H9 (cell line): ENCODE measurements around the gene NHP2. TPM values are rescaled to one million over a fixed set of nuclear protein-coding genes. Genes with fewer than 3 reads are reported as not detected.

Experiments
- DNase-seq: peaks from one replicate; pipeline ENCODE4 v3.0.0-alpha.2; 2017
- H2AFZ ChIP-seq: one replicate; pipeline ENCODE4 v1.6.1; 2013; ENCODE audit warnings: mild to moderate bottlenecking, low read length, control low read depth, moderate library complexity
- H2AK5ac ChIP-seq: 2 replicates; pipeline ENCODE4 v1.6.1; 2013; ENCODE audit warnings: low read length, control low read depth, mixed read lengths; ENCODE audit not compliant: insufficient read length
- H2BK120ac ChIP-seq: one replicate; pipeline ENCODE4 v1.6.1; 2013; ENCODE audit warnings: low read depth, mild to moderate bottlenecking, low read length, control low read depth, inconsistent platforms; ENCODE audit not compliant: poor library complexity, severe bottlenecking
- H2BK12ac ChIP-seq: 2 replicates; pipeline ENCODE4 v1.6.1; 2013; ENCODE audit warnings: low read length, control low read depth, mixed read lengths, low read depth; ENCODE audit not compliant: insufficient read length
- H2BK15ac ChIP-seq: 2 replicates; pipeline ENCODE4 v1.6.1; 2013; ENCODE audit warnings: low read depth, low read length, control low read depth
- H2BK20ac ChIP-seq: one replicate; pipeline ENCODE4 v1.6.1; 2013; ENCODE audit warnings: low read depth, mild to moderate bottlenecking, low read length, control low read depth, inconsistent platforms; ENCODE audit not compliant: poor library complexity, severe bottlenecking
- H2BK5ac ChIP-seq: 2 replicates; pipeline ENCODE4 v1.6.1; 2013; ENCODE audit warnings: low read length, control low read depth, mixed read lengths; ENCODE audit not compliant: insufficient read length
- H3K14ac ChIP-seq: 2 replicates; pipeline ENCODE4 v1.6.1; 2013; ENCODE audit warnings: low read length, control low read depth; ENCODE audit not compliant: insufficient read depth
- H3K18ac ChIP-seq: 2 replicates; pipeline ENCODE4 v1.6.1; 2013; ENCODE audit warnings: low read depth, mild to moderate bottlenecking, mixed read lengths, low read length, control low read depth; ENCODE audit not compliant: insufficient read length
- H3K23ac ChIP-seq: 2 replicates; pipeline ENCODE4 v1.6.1; 2013; ENCODE audit warnings: low read length, control low read depth, mixed read lengths, low read depth; ENCODE audit not compliant: insufficient read length
- H3K23me2 ChIP-seq: 2 replicates; pipeline ENCODE4 v1.6.1; 2013; ENCODE audit warnings: low read depth, mild to moderate bottlenecking, mixed read lengths, low read length, control low read depth; ENCODE audit not compliant: insufficient read length, poor library complexity, severe bottlenecking
- H3K27ac ChIP-seq: 2 replicates; pipeline ENCODE4 v1.5.1; 2013; ENCODE audit warnings: low read length, control low read depth, mixed read lengths, low read depth; ENCODE audit not compliant: insufficient read length
- H3K27me3 ChIP-seq: 2 replicates; pipeline ENCODE4 v1.6.1; 2013; ENCODE audit warnings: low read length, control low read depth, inconsistent platforms; ENCODE audit not compliant: insufficient read depth
- H3K4ac ChIP-seq: 2 replicates; pipeline ENCODE4 v1.6.1; 2013; ENCODE audit warnings: low read depth, mild to moderate bottlenecking, control low read depth, inconsistent platforms, low read length, moderate library complexity
- H3K4me1 ChIP-seq: 2 replicates; pipeline ENCODE4 v1.6.1; 2013; ENCODE audit warnings: low read length, control low read depth, inconsistent platforms; ENCODE audit not compliant: insufficient read depth
- H3K4me2 ChIP-seq: 2 replicates; pipeline ENCODE4 v1.6.1; 2013; ENCODE audit warnings: low read length, control low read depth, mixed read lengths; ENCODE audit not compliant: insufficient read length, insufficient read depth
- H3K56ac ChIP-seq: 2 replicates; pipeline ENCODE4 v1.6.1; 2013; ENCODE audit warnings: low read depth, mild to moderate bottlenecking, mixed read lengths, low read length, control low read depth; ENCODE audit not compliant: insufficient read length
- H3K79me1 ChIP-seq: 2 replicates; pipeline ENCODE4 v1.6.1; 2013; ENCODE audit warnings: low read depth, mild to moderate bottlenecking, moderate library complexity, low read length, control low read depth, inconsistent platforms; ENCODE audit not compliant: insufficient read depth, poor library complexity, severe bottlenecking
- H3K79me2 ChIP-seq: 2 replicates; pipeline ENCODE4 v1.6.1; 2013; ENCODE audit warnings: low read length, control low read depth, inconsistent platforms; ENCODE audit not compliant: insufficient read depth
- H3K9ac ChIP-seq: 2 replicates; pipeline ENCODE4 v1.6.1; 2013; ENCODE audit warnings: low read length, control low read depth, mixed read lengths; ENCODE audit not compliant: insufficient read length; ENCODE audit errors: extremely low read depth
- H3K9me3 ChIP-seq: one replicate; pipeline ENCODE4 v1.6.1; 2013; ENCODE audit warnings: low read depth, low read length, inconsistent platforms; ENCODE audit not compliant: control insufficient read depth
- H3T11ph ChIP-seq: one replicate; pipeline ENCODE4 v1.6.1; 2013; ENCODE audit warnings: mild to moderate bottlenecking, low read length, control low read depth, inconsistent platforms
- H4K20me1 ChIP-seq: one replicate; pipeline ENCODE4 v1.6.1; 2013; ENCODE audit not compliant: control insufficient read depth, insufficient read length, insufficient read depth
- H4K5ac ChIP-seq: 2 replicates; pipeline ENCODE4 v1.6.1; 2013; ENCODE audit warnings: low read depth, mild to moderate bottlenecking, mixed read lengths, low read length, control low read depth; ENCODE audit not compliant: insufficient read length
- H4K8ac ChIP-seq: replicated peaks from 2 replicates; pipeline ENCODE4 v1.6.1; 2013; ENCODE audit warnings: low read length, control low read depth, mixed read lengths, low read depth; ENCODE audit not compliant: insufficient read length
- H4K91ac ChIP-seq: 2 replicates; pipeline ENCODE4 v1.6.1; 2013; ENCODE audit warnings: low read depth, mild to moderate bottlenecking, moderate library complexity, mixed read lengths, low read length, control low read depth; ENCODE audit not compliant: insufficient read length
- H3K27ac Mint-ChIP-seq, 3 experiments: 2 replicates in 2 of 3; 3 replicates in 1 of 3; pipeline ENCODE4 v1.8.0; 2020 to 2021; ENCODE audit warnings: mixed read lengths in 3 of 3, mild to moderate bottlenecking in 1 of 3, moderate library complexity in 1 of 3
- H3K27me3 Mint-ChIP-seq: 2 replicates; pipeline ENCODE4 v1.8.0; 2021; ENCODE audit warnings: low read depth, mild to moderate bottlenecking, moderate library complexity, mixed read lengths
- H3K36me3 Mint-ChIP-seq, 3 experiments: 2 replicates in 2 of 3; 3 replicates in 1 of 3; pipeline ENCODE4 v1.8.0; 2020 to 2021; ENCODE audit warnings: low read depth in 3 of 3, mixed read lengths in 3 of 3; ENCODE audit not compliant: insufficient read depth in 1 of 3
- H3K4me1 Mint-ChIP-seq, 2 experiments: 2 replicates each; pipeline ENCODE4 v1.8.0; 2020; ENCODE audit warnings: mixed read lengths in 2 of 2
- H3K4me3 Mint-ChIP-seq, 2 experiments: 2 replicates in 1 of 2; 3 replicates in 1 of 2; pipeline ENCODE4 v1.8.0; 2020 to 2021; ENCODE audit warnings: mild to moderate bottlenecking in 2 of 2, mixed read lengths in 2 of 2, moderate library complexity in 1 of 2
- H3K9me3 Mint-ChIP-seq, 2 experiments: 2 replicates in 1 of 2; 3 replicates in 1 of 2; pipeline ENCODE4 v1.8.0; 2020; ENCODE audit warnings: mild to moderate bottlenecking in 2 of 2, mixed read lengths in 2 of 2, moderate library complexity in 1 of 2
- WGBS: extraction: QIAGEN DNeasy Blood & Tissue Kit; methylation state at CpG from one replicate; pipeline ENCODE4 v1.1.7; 2013; ENCODE audit warnings: missing lambda C conversion rate, low lambda C conversion rate, mixed read lengths; ENCODE audit not compliant: insufficient read length; ENCODE audit errors: extremely low coverage; 5-methylcytosine and 5-hydroxymethylcytosine counted together
- total RNA-seq: library from RNA; stranded (reverse); gene quantifications from 2 replicates; pipeline ENCODE4 v1.2.1, GENCODE V29; 2021
- TF ChIP-seq, protein P1 (sequence below): fragments of 200-600 bp; sonication (generic); conservative IDR thresholded peaks from 3 replicates; pipeline ENCODE4 v1.8.0; 2021; ENCODE audit warnings: antibody characterized with exemption, mild to moderate bottlenecking

The NHP2 gene
- total RNA-seq, 1 experiment from 2014 or later = 232 TPM

GRCh38 chr5:178147406-178147805, 6.3 kb downstream of the NHP2 start:
- H3K4ac ChIP-seq = no peak overlapping the region
- no peak overlapping the region for H2BK12ac ChIP-seq
- no peak overlapping the region for H3K14ac ChIP-seq
- H3K56ac ChIP-seq = no peak overlapping the region
- H3K9me3 ChIP-seq = no peaks in the 10 kb centered on the region
- H2BK15ac ChIP-seq = no peak overlapping the region
- H4K5ac ChIP-seq = no peak overlapping the region
- H3K4me2 ChIP-seq = no peak overlapping the region
- H2BK120ac ChIP-seq = no peak overlapping the region
- peaks cover 2 to 5% of the 10 kb centered on the region in 2 experiments; a peak in 3 of 4 replicates for H3K4me1 Mint-ChIP-seq
- H4K8ac ChIP-seq = no peak overlapping the region
- no peak overlapping the region for H2BK20ac ChIP-seq
- peaks cover 2% of the 10 kb centered on the region for H4K20me1 ChIP-seq
- no peak overlapping the region for H3K27ac ChIP-seq
- H3T11ph ChIP-seq = no peak overlapping the region
- H3K4me1 ChIP-seq = no peaks in the 10 kb centered on the region; the same call in 1 of the 2 replicates
- TF ChIP-seq, protein P1, sequence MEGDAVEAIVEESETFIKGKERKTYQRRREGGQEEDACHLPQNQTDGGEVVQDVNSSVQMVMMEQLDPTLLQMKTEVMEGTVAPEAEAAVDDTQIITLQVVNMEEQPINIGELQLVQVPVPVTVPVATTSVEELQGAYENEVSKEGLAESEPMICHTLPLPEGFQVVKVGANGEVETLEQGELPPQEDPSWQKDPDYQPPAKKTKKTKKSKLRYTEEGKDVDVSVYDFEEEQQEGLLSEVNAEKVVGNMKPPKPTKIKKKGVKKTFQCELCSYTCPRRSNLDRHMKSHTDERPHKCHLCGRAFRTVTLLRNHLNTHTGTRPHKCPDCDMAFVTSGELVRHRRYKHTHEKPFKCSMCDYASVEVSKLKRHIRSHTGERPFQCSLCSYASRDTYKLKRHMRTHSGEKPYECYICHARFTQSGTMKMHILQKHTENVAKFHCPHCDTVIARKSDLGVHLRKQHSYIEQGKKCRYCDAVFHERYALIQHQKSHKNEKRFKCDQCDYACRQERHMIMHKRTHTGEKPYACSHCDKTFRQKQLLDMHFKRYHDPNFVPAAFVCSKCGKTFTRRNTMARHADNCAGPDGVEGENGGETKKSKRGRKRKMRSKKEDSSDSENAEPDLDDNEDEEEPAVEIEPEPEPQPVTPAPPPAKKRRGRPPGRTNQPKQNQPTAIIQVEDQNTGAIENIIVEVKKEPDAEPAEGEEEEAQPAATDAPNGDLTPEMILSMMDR = no peak
- no peaks in the 10 kb centered on the region for H3K27me3 ChIP-seq
- H3K4me3 Mint-ChIP-seq = peak overlapping the region in 1 of 2 experiments; percentile 11; a peak in 1 of 5 replicates
- H3K27me3 Mint-ChIP-seq = peaks cover 2% of the 10 kb centered on the region; the same call in 1 of the 2 replicates
- H3K79me1 ChIP-seq = no peaks in the 10 kb centered on the region
- H3K79me2 ChIP-seq = no peaks in the 10 kb centered on the region
- no peak overlapping the region for H2AK5ac ChIP-seq
- WGBS = no CpG with 5 or more reads among the region's 15 CpGs
- no peak overlapping the region for H2AFZ ChIP-seq
- H3K27ac Mint-ChIP-seq = peak overlapping the region in 1 of 3 experiments; percentile 42; a peak in 1 of 7 replicates
- no peak for DNase-seq
- no peak overlapping the region for H3K18ac ChIP-seq
- no peak overlapping the region for H2BK5ac ChIP-seq
- no peak overlapping the region for H3K9ac ChIP-seq
- no peaks in the 10 kb centered on the region for H3K9me3 Mint-ChIP-seq
- H4K91ac ChIP-seq = no peak overlapping the region
- no peaks in the 10 kb centered on the region for H3K23me2 ChIP-seq
- H3K36me3 Mint-ChIP-seq = peaks cover 61 to 93% (median 88%) of the 10 kb centered on the region in 3 experiments; a peak in 6 of 7 replicates
- no peak overlapping the region for H3K23ac ChIP-seq
